Measurements from ENCODE around the gene GTF3C6. TPM values are rescaled to one million over a fixed set of nuclear protein-coding genes. Genes with fewer than 3 reads are reported as not detected.

The GTF3C6 gene
- total and polyA plus RNA-seq, 2 of the 13 experiments (the other 11 are each of a cell fraction or from before 2014, with no cell fraction given), result 21.6 to 160 TPM

- TF ChIP-seq BATF2 (CRISPR knock-in tag; IDR thresholded peaks at IDR 0.05), result no peak
- TF ChIP-seq MTF2 (CRISPR knock-in tag; IDR thresholded peaks at IDR 0.05; ENCODE audit: borderline replicate concordance), result no peak
- TF ChIP-seq HOXD1 (CRISPR knock-in tag; IDR thresholded peaks at IDR 0.05), result no peak
- no peak for TF ChIP-seq TRAFD1 (CRISPR knock-in tag; IDR thresholded peaks at IDR 0.05; ENCODE audit: borderline replicate concordance)
- peak; percentile 58 for TF ChIP-seq RERE (CRISPR knock-in tag; IDR thresholded peaks at IDR 0.05; ENCODE audit: low read depth)
- TF ChIP-seq SIX1 (CRISPR knock-in tag; IDR thresholded peaks at IDR 0.05; ENCODE audit: borderline replicate concordance), result peak; percentile 72; the same call in 1 of the 2 replicates
- no peak for TF ChIP-seq E2F5 (CRISPR knock-in tag; conservative IDR thresholded peaks at IDR 0.05)
- TF ChIP-seq ZNF232 (CRISPR knock-in tag; IDR thresholded peaks at IDR 0.05; ENCODE audit: borderline replicate concordance), result no peak
- TF ChIP-seq POGK (CRISPR knock-in tag; conservative IDR thresholded peaks at IDR 0.05), result no peak
- TF ChIP-seq ZBTB43 (CRISPR knock-in tag; conservative IDR thresholded peaks at IDR 0.05), result no peak
- TF ChIP-seq POLR2AphosphoS2 (IDR thresholded peaks at IDR 0.05; ENCODE audit: low read depth, low read length), result no peak
- TF ChIP-seq NFYB (CRISPR knock-in tag; IDR thresholded peaks at IDR 0.05), result peak; percentile 35
- TF ChIP-seq GFI1 (CRISPR knock-in tag; IDR thresholded peaks at IDR 0.05; ENCODE audit: borderline replicate concordance), result peak; percentile 94
- TF ChIP-seq HNF1B (CRISPR knock-in tag; IDR thresholded peaks at IDR 0.05), result peak; percentile 87
Observed at GRCh38 chr6:110951986-110952794, 6.3 kb upstream of the GTF3C6 start (continued).
